ENCODE measurements around the gene OR12D2. TPM values are rescaled to one million over a fixed set of nuclear protein-coding genes. Genes with fewer than 3 reads are reported as not detected.
"Not testable (repeated sequence)": the region's sequence is repeated elsewhere in the genome, so short reads cannot be mapped to it uniquely, and the experiment has no call there.

The OR12D2 gene, protein sequence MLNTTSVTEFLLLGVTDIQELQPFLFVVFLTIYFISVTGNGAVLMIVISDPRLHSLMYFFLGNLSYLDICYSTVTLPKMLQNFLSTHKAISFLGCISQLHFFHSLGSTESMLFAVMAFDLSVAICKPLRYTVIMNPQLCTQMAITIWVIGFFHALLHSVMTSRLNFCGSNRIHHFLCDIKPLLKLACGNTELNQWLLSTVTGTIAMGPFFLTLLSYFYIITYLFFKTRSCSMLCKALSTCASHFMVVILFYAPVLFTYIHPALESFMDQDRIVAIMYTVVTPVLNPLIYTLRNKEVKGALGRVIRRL
- polyA plus RNA-seq (2011; rRNA removed): not detected in 2 replicates
- not detected in 2 replicates for polyA minus RNA-seq (2011; rRNA and poly(A)+ RNA removed)

DNA sequence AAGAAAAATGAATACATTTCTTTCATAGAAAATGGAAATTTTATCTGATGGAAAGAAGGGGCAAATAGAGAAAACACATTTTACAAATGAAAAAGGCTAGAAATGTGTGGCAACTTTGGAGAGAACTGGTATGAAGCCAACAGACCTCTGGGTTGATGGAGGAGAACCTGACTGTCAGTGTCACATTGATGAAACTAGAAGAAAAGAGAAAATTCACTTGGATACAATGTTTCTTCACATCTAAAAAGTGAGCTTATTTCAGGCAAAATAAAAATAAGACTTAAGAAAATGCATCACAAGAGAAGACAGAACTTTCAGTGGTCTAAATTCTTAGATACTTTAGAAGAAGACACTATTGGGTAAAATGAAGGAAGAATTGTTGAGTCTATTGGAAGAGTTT, at the start of gene OR12D2:
Gene OR12D2 (plus strand): TSS at position 301 of the 400 bp plus-strand sequence. CDS start 1,069 bp downstream, outside the sequence.
- no peak within 1 kb of the TSS for H3K4me3 ChIP-seq (ENCODE audit: low read depth, low read length)
- ChIA-PET POLR2A (no interaction called here), CTCF (no interaction called here)
- H3K27me3 ChIP-seq (ENCODE audit: control insufficient read depth, insufficient read depth, low read length): no peaks in the 10 kb centered on the region
- H3K36me3 ChIP-seq (ENCODE audit: control insufficient read depth, insufficient read depth, low read length): no peaks in the 10 kb centered on the region
- TF ChIP-seq, protein P1, sequence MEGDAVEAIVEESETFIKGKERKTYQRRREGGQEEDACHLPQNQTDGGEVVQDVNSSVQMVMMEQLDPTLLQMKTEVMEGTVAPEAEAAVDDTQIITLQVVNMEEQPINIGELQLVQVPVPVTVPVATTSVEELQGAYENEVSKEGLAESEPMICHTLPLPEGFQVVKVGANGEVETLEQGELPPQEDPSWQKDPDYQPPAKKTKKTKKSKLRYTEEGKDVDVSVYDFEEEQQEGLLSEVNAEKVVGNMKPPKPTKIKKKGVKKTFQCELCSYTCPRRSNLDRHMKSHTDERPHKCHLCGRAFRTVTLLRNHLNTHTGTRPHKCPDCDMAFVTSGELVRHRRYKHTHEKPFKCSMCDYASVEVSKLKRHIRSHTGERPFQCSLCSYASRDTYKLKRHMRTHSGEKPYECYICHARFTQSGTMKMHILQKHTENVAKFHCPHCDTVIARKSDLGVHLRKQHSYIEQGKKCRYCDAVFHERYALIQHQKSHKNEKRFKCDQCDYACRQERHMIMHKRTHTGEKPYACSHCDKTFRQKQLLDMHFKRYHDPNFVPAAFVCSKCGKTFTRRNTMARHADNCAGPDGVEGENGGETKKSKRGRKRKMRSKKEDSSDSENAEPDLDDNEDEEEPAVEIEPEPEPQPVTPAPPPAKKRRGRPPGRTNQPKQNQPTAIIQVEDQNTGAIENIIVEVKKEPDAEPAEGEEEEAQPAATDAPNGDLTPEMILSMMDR (IDR thresholded peaks at IDR 0.05; ENCODE audit: insufficient read depth, low read depth, low read length): no peak
- DNase-seq (ENCODE audit: low read depth): no peak

DNA sequence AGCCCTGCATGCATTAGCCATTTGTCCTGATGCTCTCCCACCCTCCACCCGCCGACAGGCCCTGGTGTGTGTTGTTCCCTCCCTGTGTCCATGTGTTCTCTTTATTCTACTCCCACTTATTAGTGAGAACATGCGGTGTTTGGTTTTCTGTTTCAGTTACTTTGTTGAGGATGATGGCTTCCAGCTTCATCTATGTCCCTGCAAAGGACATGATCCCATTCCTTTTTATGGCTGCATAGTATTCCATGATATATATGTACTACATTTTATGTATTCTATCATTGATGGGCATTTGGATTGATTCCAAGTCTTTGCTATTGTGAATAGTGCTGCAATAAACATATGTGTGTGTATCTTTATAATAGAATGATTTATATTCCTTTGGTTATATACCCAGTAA, 46.1 kb upstream of the OR12D2 start:
- H3K36me3 ChIP-seq (ENCODE audit: control insufficient read depth, insufficient read depth, low read length); DNase-seq (ENCODE audit: low read depth); H3K27me3 ChIP-seq (ENCODE audit: control insufficient read depth, insufficient read depth, low read length); H3K4me3 ChIP-seq (ENCODE audit: low read depth, low read length); POLR2A ChIA-PET; CTCF ChIA-PET: not testable (repeated sequence)

DNA sequence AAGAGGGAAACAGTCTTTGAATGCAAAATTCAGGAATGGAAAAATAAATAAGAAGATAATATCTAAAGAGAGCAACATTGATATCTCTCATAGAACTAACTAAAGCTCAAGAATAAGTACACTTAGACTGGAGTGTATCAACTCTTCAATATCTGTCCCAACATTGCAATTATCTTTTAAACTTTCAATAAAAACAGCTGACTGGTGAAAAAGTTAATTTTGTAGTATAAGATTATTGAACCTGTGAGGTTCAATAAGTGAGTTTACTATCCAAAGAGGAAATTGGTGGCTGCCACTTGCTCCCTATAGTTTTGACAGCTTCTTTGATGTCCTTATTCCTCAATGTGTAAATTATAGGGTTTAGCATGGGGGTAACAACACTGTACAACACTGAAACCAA, 40.5 kb upstream of the OR12D2 start:
- no peak for DNase-seq (ENCODE audit: low read depth)
- POLR2A ChIA-PET: no interaction called here
- Histone ChIP-seq H3K36me3 (ENCODE audit: control insufficient read depth, insufficient read depth, low read length) (no peaks in the 10 kb centered on the region), H3K27me3 (ENCODE audit: control insufficient read depth, insufficient read depth, low read length) (no peaks in the 10 kb centered on the region), H3K4me3 (ENCODE audit: low read depth, low read length) (no peak overlapping the region)
- TF ChIP-seq, protein P1 (IDR thresholded peaks at IDR 0.05; ENCODE audit: insufficient read depth, low read depth, low read length): no peak
- CTCF ChIA-PET: no interaction called here

DNA sequence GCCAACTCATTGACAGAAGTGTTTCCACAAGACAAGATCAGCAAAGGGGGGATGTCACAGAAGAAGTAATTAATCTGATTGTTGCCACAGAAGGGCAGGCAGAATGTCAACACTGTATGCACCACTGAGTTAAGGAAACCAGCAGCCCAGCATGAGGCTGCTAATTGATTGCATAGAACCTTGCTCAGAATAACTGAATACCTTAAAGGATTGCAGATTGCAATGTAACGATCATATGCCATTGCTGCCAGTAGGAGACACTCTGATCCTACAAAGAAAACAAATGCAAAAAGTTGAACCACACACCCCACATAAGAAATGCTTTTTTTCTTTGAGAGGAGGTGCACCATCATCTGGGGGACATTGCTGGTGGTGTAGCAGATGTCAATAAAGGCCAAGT, 39.8 kb upstream of the OR12D2 start:
- no peak for DNase-seq (ENCODE audit: low read depth)
- CTCF ChIA-PET: no interaction called here
- no peak overlapping the region for H3K4me3 ChIP-seq (ENCODE audit: low read depth, low read length)
- H3K36me3 ChIP-seq (ENCODE audit: control insufficient read depth, insufficient read depth, low read length): no peaks in the 10 kb centered on the region
- no peaks in the 10 kb centered on the region for H3K27me3 ChIP-seq (ENCODE audit: control insufficient read depth, insufficient read depth, low read length)
- POLR2A ChIA-PET: no interaction called here
- TF ChIP-seq, protein P1 (IDR thresholded peaks at IDR 0.05; ENCODE audit: insufficient read depth, low read depth, low read length): no peak

DNA sequence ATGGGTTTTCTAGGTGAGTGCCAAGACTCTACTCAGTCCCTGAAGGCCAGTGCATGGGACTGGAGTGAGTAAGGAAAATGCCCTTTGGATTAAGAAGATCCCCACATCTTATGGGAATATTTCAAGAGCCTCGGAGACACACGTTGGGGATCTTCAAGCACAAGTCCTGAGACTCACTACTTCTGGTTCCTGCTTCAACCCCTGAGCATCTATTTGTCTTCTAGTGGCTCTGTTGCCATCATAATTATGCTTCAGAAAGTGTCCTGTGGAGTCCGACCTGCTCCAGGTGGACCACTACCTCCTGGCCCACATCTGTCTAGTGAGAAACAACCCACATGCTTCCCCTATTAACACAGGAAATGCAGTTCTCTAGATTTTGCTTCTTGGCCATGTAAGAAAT, 26.7 kb upstream of the OR12D2 start, which contains the start of gene OR5V1:
Gene OR5V1 (minus strand): TSS at position 101 of the 400 bp plus-strand sequence. CDS start 12,670 bp downstream, outside the sequence.
- Histone ChIP-seq H3K36me3 (ENCODE audit: control insufficient read depth, insufficient read depth, low read length) (no peaks in the 10 kb centered on the region), H3K27me3 (ENCODE audit: control insufficient read depth, insufficient read depth, low read length) (no peaks in the 10 kb centered on the region), H3K4me3 (ENCODE audit: low read depth, low read length) (no peak within 1 kb of the TSS)
- CTCF ChIA-PET: no interaction called here
- no peak for DNase-seq (ENCODE audit: low read depth)
- POLR2A ChIA-PET: no interaction called here
- TF ChIP-seq, protein P1 (IDR thresholded peaks at IDR 0.05; ENCODE audit: insufficient read depth, low read depth, low read length): no peak

DNA sequence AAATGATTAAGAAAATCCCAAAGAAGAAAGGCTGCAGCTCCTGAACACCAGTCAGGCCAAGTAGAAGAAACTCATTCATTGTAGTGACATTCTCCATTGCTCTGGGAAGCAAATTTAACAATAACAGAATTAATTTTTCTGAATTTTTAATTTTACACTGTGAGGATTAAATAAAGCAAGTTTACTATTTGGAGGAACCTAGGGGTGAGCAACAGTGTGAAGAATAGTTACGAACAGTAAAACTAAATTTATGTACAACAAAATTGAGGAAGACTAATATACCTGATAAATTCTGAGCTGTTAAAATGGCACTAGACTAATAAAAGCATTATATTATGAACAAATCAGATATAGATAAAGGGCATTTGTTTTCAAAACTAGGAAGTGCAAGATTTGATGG, 20.2 kb upstream of the OR12D2 start, which contains the start of gene OR12D3:
Gene OR12D3 (minus strand): TSS at position 101 of the 400 bp plus-strand sequence. CDS start 4 bp downstream, at position 97.
- ChIA-PET CTCF (no interaction called here), POLR2A (no interaction called here)
- H3K36me3 ChIP-seq (ENCODE audit: control insufficient read depth, insufficient read depth, low read length): no peaks in the 10 kb centered on the region
- H3K27me3 ChIP-seq (ENCODE audit: control insufficient read depth, insufficient read depth, low read length): no peaks in the 10 kb centered on the region
- TF ChIP-seq, protein P1 (IDR thresholded peaks at IDR 0.05; ENCODE audit: insufficient read depth, low read depth, low read length): no peak
- no peak within 1 kb of the TSS for H3K4me3 ChIP-seq (ENCODE audit: low read depth, low read length)
- DNase-seq (ENCODE audit: low read depth): no peak

Measured in BJ (cell line).